GM12878 (cell line): Measurements from ENCODE around the gene CDH4.

Experiments
- CTCF ChIP-seq, 3 experiments: IDR thresholded peaks in 2 of 3; conservative IDR thresholded peaks in 1 of 3; 2 replicates each; pipeline ENCODE4 v1.5.1; 2011; ENCODE audit warnings: low read depth in 3 of 3, low read length in 3 of 3, mild to moderate bottlenecking in 3 of 3, control low read depth in 2 of 3, moderate library complexity in 2 of 3, inconsistent platforms in 1 of 3, mixed read lengths in 1 of 3; ENCODE audit not compliant: control insufficient read depth in 2 of 3, insufficient read depth in 1 of 3; ENCODE audit errors: extremely low read depth in 1 of 3
- EZH2 ChIP-seq: IDR thresholded peaks from 2 replicates; pipeline ENCODE4 v1.6.1; 2012; ENCODE audit warnings: low read depth, mild to moderate bottlenecking, control low read depth, inconsistent platforms, low read length, borderline replicate concordance; ENCODE audit not compliant: control insufficient read depth
- HDAC6 ChIP-seq: fragments of 200-600 bp; sonication (generic); IDR thresholded peaks from one replicate; pipeline ENCODE4 v1.8.0; 2017; ENCODE audit warnings: antibody characterized with exemption; ENCODE audit not compliant: unreplicated experiment
- NFYB ChIP-seq: IDR thresholded peaks from 2 replicates; pipeline ENCODE4 v1.6.1; 2011; ENCODE audit warnings: low read depth, mild to moderate bottlenecking, low read length, improper control_type of control experiment, moderate library complexity; ENCODE audit not compliant: insufficient read depth
- NR2C2 ChIP-seq: IDR thresholded peaks from 2 replicates; pipeline ENCODE4 v1.6.1; 2011; ENCODE audit warnings: borderline replicate concordance, low read depth; ENCODE audit not compliant: control insufficient read depth, insufficient read length
- RB1 ChIP-seq: fragments of 450-650 bp; formaldehyde crosslinking; IDR thresholded peaks from 2 replicates; pipeline ENCODE4 v1.6.1; 2017; ENCODE audit warnings: mild to moderate bottlenecking, borderline replicate concordance
- TF ChIP-seq, protein P1 (sequence below): fragments of 450-650 bp; formaldehyde crosslinking; IDR thresholded peaks from 2 replicates; pipeline ENCODE4 v1.5.0; 2022; ENCODE audit warnings: mild to moderate bottlenecking, missing genetic modification characterization

GRCh38 chr20:61978491-61978890 lies 726.4 kb downstream of the CDH4 start:
- TF ChIP-seq, protein P1, sequence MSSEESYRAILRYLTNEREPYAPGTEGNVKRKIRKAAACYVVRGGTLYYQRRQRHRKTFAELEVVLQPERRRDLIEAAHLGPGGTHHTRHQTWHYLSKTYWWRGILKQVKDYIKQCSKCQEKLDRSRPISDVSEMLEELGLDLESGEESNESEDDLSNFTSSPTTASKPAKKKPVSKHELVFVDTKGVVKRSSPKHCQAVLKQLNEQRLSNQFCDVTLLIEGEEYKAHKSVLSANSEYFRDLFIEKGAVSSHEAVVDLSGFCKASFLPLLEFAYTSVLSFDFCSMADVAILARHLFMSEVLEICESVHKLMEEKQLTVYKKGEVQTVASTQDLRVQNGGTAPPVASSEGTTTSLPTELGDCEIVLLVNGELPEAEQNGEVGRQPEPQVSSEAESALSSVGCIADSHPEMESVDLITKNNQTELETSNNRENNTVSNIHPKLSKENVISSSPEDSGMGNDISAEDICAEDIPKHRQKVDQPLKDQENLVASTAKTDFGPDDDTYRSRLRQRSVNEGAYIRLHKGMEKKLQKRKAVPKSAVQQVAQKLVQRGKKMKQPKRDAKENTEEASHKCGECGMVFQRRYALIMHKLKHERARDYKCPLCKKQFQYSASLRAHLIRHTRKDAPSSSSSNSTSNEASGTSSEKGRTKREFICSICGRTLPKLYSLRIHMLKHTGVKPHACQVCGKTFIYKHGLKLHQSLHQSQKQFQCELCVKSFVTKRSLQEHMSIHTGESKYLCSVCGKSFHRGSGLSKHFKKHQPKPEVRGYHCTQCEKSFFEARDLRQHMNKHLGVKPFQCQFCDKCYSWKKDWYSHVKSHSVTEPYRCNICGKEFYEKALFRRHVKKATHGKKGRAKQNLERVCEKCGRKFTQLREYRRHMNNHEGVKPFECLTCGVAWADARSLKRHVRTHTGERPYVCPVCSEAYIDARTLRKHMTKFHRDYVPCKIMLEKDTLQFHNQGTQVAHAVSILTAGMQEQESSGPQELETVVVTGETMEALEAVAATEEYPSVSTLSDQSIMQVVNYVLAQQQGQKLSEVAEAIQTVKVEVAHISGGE (CRISPR knock-in tag): no peak
- no peak for TF ChIP-seq CTCF (IDR thresholded peaks at IDR 0.05 in 2 of 3, conservative IDR thresholded peaks at IDR 0.05 in 1 of 3; ENCODE audit: control insufficient read depth in 2 of 3, extremely low read depth in 1 of 3, insufficient read depth in 1 of 3, low read depth in 3 of 3, low read length in 3 of 3)
- no peak for TF ChIP-seq RB1
- no peak for TF ChIP-seq HDAC6
- TF ChIP-seq NR2C2: no peak
- no peak for TF ChIP-seq EZH2
- no peak for TF ChIP-seq NFYB
